ENCODE data around the gene SLC27A4. TPM values are rescaled to one million over a fixed set of nuclear protein-coding genes. Genes with fewer than 3 reads are reported as not detected.

The SLC27A4 gene
- total and polyA plus RNA-seq, 2 experiments from 2014 or later = 12.3 to 30.9 TPM

DNA sequence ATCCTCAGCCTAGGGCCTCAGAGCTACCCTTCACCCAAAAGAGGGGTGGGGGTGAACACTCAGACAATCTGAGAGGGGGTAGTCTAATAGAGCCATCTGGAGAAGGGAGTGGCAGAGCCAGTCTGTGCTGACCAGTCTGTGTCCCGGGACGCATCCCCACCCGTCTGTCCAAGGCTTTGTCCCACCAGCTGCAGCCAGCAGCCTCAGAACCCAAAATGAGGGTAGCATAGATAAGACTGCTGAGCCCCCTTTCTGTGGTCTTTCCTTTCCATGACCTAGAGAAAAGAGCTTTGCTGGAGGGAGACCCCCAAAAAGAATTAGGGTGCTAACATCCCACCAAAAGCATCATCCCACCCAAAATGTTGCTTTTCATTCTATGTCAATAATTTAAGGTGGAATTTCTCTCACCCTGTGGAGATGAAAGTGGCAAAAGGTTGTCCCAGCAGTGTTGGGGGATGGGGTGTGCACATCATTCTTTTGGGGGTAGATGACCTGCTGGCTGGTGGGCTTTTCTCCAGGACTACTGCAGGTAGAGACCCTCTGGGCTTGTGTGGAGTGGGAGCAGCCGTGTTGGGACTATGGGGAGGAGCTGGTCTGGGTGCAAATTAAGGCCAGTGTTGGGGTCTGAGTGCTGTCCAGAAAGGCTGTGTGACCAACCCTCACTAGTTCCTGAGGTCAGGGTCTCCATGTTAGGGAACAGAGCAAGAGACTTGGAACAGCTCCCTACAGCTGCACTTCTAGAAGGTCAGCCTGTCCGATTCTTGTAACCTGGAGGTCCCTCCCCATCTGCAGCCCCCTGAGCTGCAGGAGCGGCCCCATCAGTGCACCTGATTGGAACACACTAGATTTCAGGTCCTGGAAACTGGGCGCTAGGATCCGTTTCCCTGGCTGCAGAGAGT, 50.7 kb downstream of the SLC27A4 start:
- no peak overlapping the region for H2AFZ ChIP-seq
- no peak overlapping the region for H3K4me2 ChIP-seq (ENCODE audit: unreplicated experiment)
- no peak for TF ChIP-seq EZH2phosphoT487 (IDR thresholded peaks at IDR 0.05; ENCODE audit: insufficient read depth, low read depth)
- TF ChIP-seq EZH2 (IDR thresholded peaks at IDR 0.05; ENCODE audit: insufficient read depth, poor library complexity, severe bottlenecking) = no peak
- 89 to 90% methylated on average over 8 of the region's 8 CpGs for WGBS, 2 experiments (ENCODE audit: low coverage in 1 of 2, low lambda C conversion rate in 2 of 2, missing lambda C conversion rate in 2 of 2)
- no peaks in the 10 kb centered on the region; the same call in 1 of the 2 replicates for H3K36me3 ChIP-seq (ENCODE audit: low read depth)
- in situ Hi-C loops (cut with MboI) = no loop called here
- no peak overlapping the region for H3K4me3 ChIP-seq
- H3K9ac ChIP-seq = no peak overlapping the region
- H3F3A ChIP-seq (ENCODE audit: insufficient read depth) = no peaks in the 10 kb centered on the region
- H3K9me2 ChIP-seq (ENCODE audit: insufficient read depth) = no peaks in the 10 kb centered on the region
- no peaks in the 10 kb centered on the region for H3K27me3 ChIP-seq (replicated peaks; ENCODE audit: insufficient read depth)
- DNase-seq = no peak
- H3K9me3 ChIP-seq (ENCODE audit: low read depth) = no peaks in the 10 kb centered on the region
- H3K4me1 ChIP-seq (ENCODE audit: insufficient read depth) = no peaks in the 10 kb centered on the region
- H4K20me1 ChIP-seq (ENCODE audit: insufficient read depth) = no peaks in the 10 kb centered on the region
- H3K79me2 ChIP-seq (ENCODE audit: insufficient read depth) = no peaks in the 10 kb centered on the region
- H3K27ac ChIP-seq = no peak overlapping the region

GRCh38 chr9:128391956-128392301, 51.6 kb downstream of the SLC27A4 start:
- DNase-seq = no peak
- no peak overlapping the region for H2AFZ ChIP-seq
- no peak overlapping the region for H3K4me2 ChIP-seq (ENCODE audit: unreplicated experiment)
- no peaks in the 10 kb centered on the region for H3K27me3 ChIP-seq (replicated peaks; ENCODE audit: insufficient read depth)
- H3K4me1 ChIP-seq (ENCODE audit: insufficient read depth) = no peaks in the 10 kb centered on the region
- no peaks in the 10 kb centered on the region for H3K9me2 ChIP-seq (ENCODE audit: insufficient read depth)
- no peaks in the 10 kb centered on the region for H3K36me3 ChIP-seq (ENCODE audit: low read depth)
- no peaks in the 10 kb centered on the region for H3F3A ChIP-seq (ENCODE audit: insufficient read depth)
- no peaks in the 10 kb centered on the region for H4K20me1 ChIP-seq (ENCODE audit: insufficient read depth)
- no peak overlapping the region for H3K9ac ChIP-seq
- no peaks in the 10 kb centered on the region for H3K79me2 ChIP-seq (ENCODE audit: insufficient read depth)
- no peaks in the 10 kb centered on the region for H3K9me3 ChIP-seq (ENCODE audit: low read depth)
- WGBS, 2 experiments (ENCODE audit: low coverage in 1 of 2, low lambda C conversion rate in 2 of 2, missing lambda C conversion rate in 2 of 2) = 92 to 93% methylated on average over 20 to 21 of the region's 21 CpGs
- H3K27ac ChIP-seq = no peak overlapping the region
- in situ Hi-C loops (cut with MboI) = no loop called here
- TF ChIP-seq EZH2 (IDR thresholded peaks at IDR 0.05; ENCODE audit: insufficient read depth, poor library complexity, severe bottlenecking) = no peak
- TF ChIP-seq EZH2phosphoT487 (IDR thresholded peaks at IDR 0.05; ENCODE audit: insufficient read depth, low read depth) = no peak
- no peak overlapping the region for H3K4me3 ChIP-seq

GRCh38 chr9:128392302-128393144, 52.2 kb downstream of the SLC27A4 start:
- Histone ChIP-seq H3K9me2 (ENCODE audit: insufficient read depth) (no peaks in the 10 kb centered on the region), H3K36me3 (ENCODE audit: low read depth) (no peaks in the 10 kb centered on the region), H3K79me2 (ENCODE audit: insufficient read depth) (no peaks in the 10 kb centered on the region), H3K4me2 (ENCODE audit: unreplicated experiment) (no peak overlapping the region), H2AFZ (no peak overlapping the region), H3K4me1 (ENCODE audit: insufficient read depth) (no peaks in the 10 kb centered on the region), H3K27me3 (replicated peaks; ENCODE audit: insufficient read depth) (0 out of 2 replicates have a peak, but pooled peaks cover under 1% of the 10 kb centered on the region), H3K9me3 (ENCODE audit: low read depth) (no peaks in the 10 kb centered on the region), H3K27ac (no peak overlapping the region), H4K20me1 (ENCODE audit: insufficient read depth) (no peaks in the 10 kb centered on the region), H3K9ac (no peak overlapping the region), H3K4me3 (no peak overlapping the region), H3F3A (ENCODE audit: insufficient read depth) (no peaks in the 10 kb centered on the region)
- TF ChIP-seq EZH2phosphoT487 (IDR thresholded peaks at IDR 0.05; ENCODE audit: insufficient read depth, low read depth) = no peak
- DNase-seq = no peak
- 92 to 94% methylated on average over 66 to 88 of the region's 88 CpGs for WGBS, 2 experiments (ENCODE audit: low coverage in 1 of 2, low lambda C conversion rate in 2 of 2, missing lambda C conversion rate in 2 of 2)
- in situ Hi-C loops (cut with MboI) = no loop called here

DNA sequence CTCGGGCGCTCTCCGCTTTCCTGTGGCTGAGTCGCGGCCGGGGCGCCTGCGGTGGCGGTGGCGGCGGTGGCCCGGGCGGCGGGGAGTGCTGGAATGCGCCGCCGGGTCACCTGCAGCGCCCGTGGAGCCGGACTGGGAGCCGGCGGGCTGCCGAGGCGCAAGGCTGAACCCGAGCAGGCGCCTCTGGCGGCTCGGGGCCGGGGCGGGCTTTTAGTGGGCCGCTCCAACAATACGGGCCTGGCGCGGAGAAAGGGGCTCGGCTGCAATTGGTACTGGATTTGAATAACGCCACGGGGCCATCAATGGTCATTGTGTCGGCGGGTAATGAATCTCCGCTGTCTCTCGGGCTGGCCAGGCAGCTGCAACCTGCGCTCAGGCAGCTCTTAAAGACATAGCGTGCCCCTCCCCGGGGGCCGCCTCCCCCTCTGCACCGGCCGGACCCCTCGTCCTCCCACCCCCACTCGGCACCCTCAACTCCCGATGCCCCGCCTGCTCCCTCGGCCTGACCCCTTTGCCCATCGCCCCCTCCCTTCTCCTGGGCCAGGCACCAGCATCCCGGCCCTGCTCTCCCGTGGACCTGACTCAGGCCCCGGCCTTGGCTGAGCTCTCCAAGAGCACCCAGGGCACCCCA, 52.9 kb downstream of the SLC27A4 start:
- 90 to 92% methylated on average over 5 to 56 of the region's 56 CpGs for WGBS, 2 experiments (ENCODE audit: low coverage in 1 of 2, low lambda C conversion rate in 2 of 2, missing lambda C conversion rate in 2 of 2)

More for the DNA sequence above, 52.9 kb downstream of the SLC27A4 start:
- no peak overlapping the region for H3K27ac ChIP-seq
- no peak overlapping the region for H3K4me3 ChIP-seq
- H3K36me3 ChIP-seq (ENCODE audit: low read depth) = no peaks in the 10 kb centered on the region
- DNase-seq = no peak
- no peaks in the 10 kb centered on the region for H3K9me2 ChIP-seq (ENCODE audit: insufficient read depth)
- H3K4me1 ChIP-seq (ENCODE audit: insufficient read depth) = no peaks in the 10 kb centered on the region
- in situ Hi-C loops (cut with MboI) = no loop called here
- no peaks in the 10 kb centered on the region for H3K9me3 ChIP-seq (ENCODE audit: low read depth)
- H2AFZ ChIP-seq = no peak overlapping the region
- H4K20me1 ChIP-seq (ENCODE audit: insufficient read depth) = no peaks in the 10 kb centered on the region
- 0 out of 2 replicates have a peak, but pooled peaks cover 6% of the 10 kb centered on the region for H3K27me3 ChIP-seq (replicated peaks; ENCODE audit: insufficient read depth)
- H3K79me2 ChIP-seq (ENCODE audit: insufficient read depth) = no peaks in the 10 kb centered on the region
- H3K4me2 ChIP-seq (ENCODE audit: unreplicated experiment) = no peak overlapping the region
- no peak overlapping the region for H3K9ac ChIP-seq
- no peaks in the 10 kb centered on the region for H3F3A ChIP-seq (ENCODE audit: insufficient read depth)
- no peak for TF ChIP-seq EZH2phosphoT487 (IDR thresholded peaks at IDR 0.05; ENCODE audit: insufficient read depth, low read depth)
- TF ChIP-seq EZH2 (IDR thresholded peaks at IDR 0.05; ENCODE audit: insufficient read depth, poor library complexity, severe bottlenecking) = no peak

All from GM23248 (cell line).